ENCODE measurements around the gene HSPB6. TPM values are rescaled to one million over a fixed set of nuclear protein-coding genes. Genes with fewer than 3 reads are reported as not detected.
"Not testable (repeated sequence)": the region's sequence is repeated elsewhere in the genome, so short reads cannot be mapped to it uniquely, and the experiment has no call there.

Gene HSPB6
- polyA plus RNA-seq, 1 donor (not counting 4 experiments of a cell fraction or from before 2014, with no cell fraction given), result not detected

DNA sequence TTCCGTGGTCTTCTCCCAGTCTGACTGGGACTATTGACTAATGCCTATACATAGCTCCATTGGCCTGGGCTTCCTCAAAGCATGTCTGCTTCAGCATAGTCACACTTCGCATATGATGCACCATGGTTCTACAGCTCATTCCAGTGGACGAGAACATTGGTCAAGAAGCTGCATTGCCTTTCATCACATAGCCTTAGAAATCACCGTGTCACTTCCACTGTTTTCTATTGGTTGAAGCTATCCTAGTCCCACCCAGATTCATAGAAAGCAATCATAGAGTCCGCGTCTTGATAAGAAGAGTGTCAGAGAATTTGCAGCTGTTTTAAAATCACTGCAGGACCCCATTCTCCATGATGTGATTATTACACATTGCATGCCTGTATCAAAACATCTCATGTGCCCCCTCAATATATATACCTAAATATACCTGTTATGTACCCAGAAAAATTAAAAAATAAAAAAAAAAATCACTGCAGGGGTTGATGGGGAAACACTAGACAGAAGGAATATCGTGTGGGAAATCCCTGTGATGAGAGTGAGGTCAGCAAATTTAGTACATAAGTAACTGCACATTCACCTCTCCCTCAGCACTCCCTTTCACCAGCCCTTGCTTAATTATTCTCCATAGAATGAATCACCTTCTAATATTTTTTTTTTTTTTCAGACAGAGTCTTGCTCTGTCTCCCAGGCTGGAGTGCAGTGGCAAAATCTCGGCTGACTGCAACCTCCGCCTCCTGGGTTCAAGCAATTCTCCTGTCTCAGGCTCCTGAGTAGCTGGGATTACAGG lies 16.4 kb upstream of the HSPB6 start:
- Histone ChIP-seq H2AFZ (ENCODE audit: control insufficient read depth, low read length) (no peak overlapping the region), H3K4me3 (ENCODE audit: control insufficient read depth in 2 of 3, extremely low read depth in 1 of 3, insufficient read depth in 2 of 3, low read depth in 1 of 3, low read length in 3 of 3) (no peak overlapping the region), H4K20me1 (ENCODE audit: control insufficient read depth, extremely low read depth, insufficient read depth, low read length) (no peaks in the 10 kb centered on the region), H3K9me3 (ENCODE audit: control insufficient read depth, low read depth, low read length) (no peaks in the 10 kb centered on the region), H3K79me2 (ENCODE audit: control insufficient read depth, insufficient read depth, low read length) (no peaks in the 10 kb centered on the region), H3K27ac (ENCODE audit: control insufficient read depth, insufficient read depth, low read length) (no peak overlapping the region), H3K36me3 (ENCODE audit: control insufficient read depth in 2 of 2, extremely low read depth in 1 of 2, insufficient read depth in 2 of 2, low read length in 2 of 2) (peaks cover 0 to 5% of the 10 kb centered on the region in 2 experiments), H3K4me1 (ENCODE audit: control insufficient read depth, extremely low read depth, insufficient read depth, low read length) (peaks cover 4% of the 10 kb centered on the region), H3K4me2 (ENCODE audit: control insufficient read depth, extremely low read depth, insufficient read depth, low read depth, low read length) (no peak overlapping the region), H3K27me3 (ENCODE audit: control insufficient read depth, extremely low read depth, insufficient read depth, low read length) (no peaks in the 10 kb centered on the region), H3K9me1 (ENCODE audit: control insufficient read depth, extremely low read depth, insufficient read depth, low read length) (no peaks in the 10 kb centered on the region), H3K9ac (ENCODE audit: control insufficient read depth, extremely low read depth, insufficient read depth, low read length) (no peak overlapping the region)
- TF ChIP-seq, protein P1, sequence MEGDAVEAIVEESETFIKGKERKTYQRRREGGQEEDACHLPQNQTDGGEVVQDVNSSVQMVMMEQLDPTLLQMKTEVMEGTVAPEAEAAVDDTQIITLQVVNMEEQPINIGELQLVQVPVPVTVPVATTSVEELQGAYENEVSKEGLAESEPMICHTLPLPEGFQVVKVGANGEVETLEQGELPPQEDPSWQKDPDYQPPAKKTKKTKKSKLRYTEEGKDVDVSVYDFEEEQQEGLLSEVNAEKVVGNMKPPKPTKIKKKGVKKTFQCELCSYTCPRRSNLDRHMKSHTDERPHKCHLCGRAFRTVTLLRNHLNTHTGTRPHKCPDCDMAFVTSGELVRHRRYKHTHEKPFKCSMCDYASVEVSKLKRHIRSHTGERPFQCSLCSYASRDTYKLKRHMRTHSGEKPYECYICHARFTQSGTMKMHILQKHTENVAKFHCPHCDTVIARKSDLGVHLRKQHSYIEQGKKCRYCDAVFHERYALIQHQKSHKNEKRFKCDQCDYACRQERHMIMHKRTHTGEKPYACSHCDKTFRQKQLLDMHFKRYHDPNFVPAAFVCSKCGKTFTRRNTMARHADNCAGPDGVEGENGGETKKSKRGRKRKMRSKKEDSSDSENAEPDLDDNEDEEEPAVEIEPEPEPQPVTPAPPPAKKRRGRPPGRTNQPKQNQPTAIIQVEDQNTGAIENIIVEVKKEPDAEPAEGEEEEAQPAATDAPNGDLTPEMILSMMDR (optimal IDR thresholded peaks at IDR 0.05 in 1 of 3, IDR thresholded peaks at IDR 0.05 in 1 of 3, conservative IDR thresholded peaks at IDR 0.05 in 1 of 3; ENCODE audit: extremely low read depth in 1 of 3, insufficient read depth in 2 of 3, low read length in 3 of 3), result no peak
- TF ChIP-seq EZH2 (IDR thresholded peaks at IDR 0.05; ENCODE audit: low read length), result no peak
- FAIRE-seq, result no peak
- no peak for DNase-seq (ENCODE audit: low read depth, low spot score)
- dilution Hi-C loops (cut with MboI; ENCODE audit: extremely low pct_ligation_motif_present, low sequenced_read_pairs), result no loop called here

DNA sequence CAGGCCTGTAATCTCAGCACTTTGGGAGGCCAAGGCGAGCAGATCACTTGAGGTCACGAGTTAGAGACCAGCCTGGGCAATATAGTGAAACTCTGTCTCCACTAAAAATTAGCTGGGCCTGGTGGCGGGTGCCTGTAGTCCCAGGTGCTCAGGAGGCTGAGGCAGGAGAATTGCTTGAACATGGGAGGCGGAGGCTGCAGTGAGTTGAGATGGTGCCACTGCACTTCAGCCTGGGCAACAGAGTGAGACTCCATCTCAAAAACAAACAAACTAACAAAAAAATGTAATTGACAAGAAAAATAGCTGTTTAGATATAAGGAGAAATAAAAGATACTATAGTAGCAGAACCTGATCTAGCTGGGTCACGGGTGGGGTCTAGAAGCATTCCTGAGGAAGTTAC lies 15.5 kb upstream of the HSPB6 start:
- H3K9ac ChIP-seq (ENCODE audit: control insufficient read depth, extremely low read depth, insufficient read depth, low read length); H3K79me2 ChIP-seq (ENCODE audit: control insufficient read depth, insufficient read depth, low read length); DNase-seq (ENCODE audit: low read depth, low spot score); H2AFZ ChIP-seq (ENCODE audit: control insufficient read depth, low read length); H3K9me1 ChIP-seq (ENCODE audit: control insufficient read depth, extremely low read depth, insufficient read depth, low read length); H3K27me3 ChIP-seq (ENCODE audit: control insufficient read depth, extremely low read depth, insufficient read depth, low read length); H4K20me1 ChIP-seq (ENCODE audit: control insufficient read depth, extremely low read depth, insufficient read depth, low read length); FAIRE-seq; H3K4me3 ChIP-seq (ENCODE audit: control insufficient read depth in 2 of 3, extremely low read depth in 1 of 3, insufficient read depth in 2 of 3, low read depth in 1 of 3, low read length in 3 of 3); dilution Hi-C loops (cut with MboI; ENCODE audit: extremely low pct_ligation_motif_present, low sequenced_read_pairs); H3K36me3 ChIP-seq (ENCODE audit: control insufficient read depth in 2 of 2, extremely low read depth in 1 of 2, insufficient read depth in 2 of 2, low read length in 2 of 2); H3K4me2 ChIP-seq (ENCODE audit: control insufficient read depth, extremely low read depth, insufficient read depth, low read depth, low read length); H3K27ac ChIP-seq (ENCODE audit: control insufficient read depth, insufficient read depth, low read length); H3K9me3 ChIP-seq (ENCODE audit: control insufficient read depth, low read depth, low read length); H3K4me1 ChIP-seq (ENCODE audit: control insufficient read depth, extremely low read depth, insufficient read depth, low read length): not testable (repeated sequence)

GRCh38 chr19:35768082-35768421 lies 11.2 kb upstream of the HSPB6 start:
- Histone ChIP-seq H4K20me1 (ENCODE audit: control insufficient read depth, extremely low read depth, insufficient read depth, low read length) (no peaks in the 10 kb centered on the region), H3K36me3 (ENCODE audit: control insufficient read depth in 2 of 2, extremely low read depth in 1 of 2, insufficient read depth in 2 of 2, low read length in 2 of 2) (peaks cover 7 to 13% of the 10 kb centered on the region in 2 experiments), H3K79me2 (ENCODE audit: control insufficient read depth, insufficient read depth, low read length) (no peaks in the 10 kb centered on the region), H3K4me3 (ENCODE audit: control insufficient read depth in 2 of 3, extremely low read depth in 1 of 3, insufficient read depth in 2 of 3, low read depth in 1 of 3, low read length in 3 of 3) (no peak overlapping the region), H3K27me3 (ENCODE audit: control insufficient read depth, extremely low read depth, insufficient read depth, low read length) (no peaks in the 10 kb centered on the region), H3K9ac (ENCODE audit: control insufficient read depth, extremely low read depth, insufficient read depth, low read length) (no peak overlapping the region), H3K9me3 (ENCODE audit: control insufficient read depth, low read depth, low read length) (no peaks in the 10 kb centered on the region), H2AFZ (ENCODE audit: control insufficient read depth, low read length) (no peak overlapping the region), H3K4me1 (ENCODE audit: control insufficient read depth, extremely low read depth, insufficient read depth, low read length) (no peaks in the 10 kb centered on the region), H3K27ac (ENCODE audit: control insufficient read depth, insufficient read depth, low read length) (no peak overlapping the region), H3K9me1 (ENCODE audit: control insufficient read depth, extremely low read depth, insufficient read depth, low read length) (no peaks in the 10 kb centered on the region), H3K4me2 (ENCODE audit: control insufficient read depth, extremely low read depth, insufficient read depth, low read depth, low read length) (no peak overlapping the region)
- no peak for TF ChIP-seq EZH2 (IDR thresholded peaks at IDR 0.05; ENCODE audit: low read length)
- TF ChIP-seq, protein P1 (optimal IDR thresholded peaks at IDR 0.05 in 1 of 3, IDR thresholded peaks at IDR 0.05 in 1 of 3, conservative IDR thresholded peaks at IDR 0.05 in 1 of 3; ENCODE audit: extremely low read depth in 1 of 3, insufficient read depth in 2 of 3, low read length in 3 of 3), result no peak
- FAIRE-seq (no peak), DNase-seq (ENCODE audit: low read depth, low spot score) (no peak)
- dilution Hi-C loops (cut with MboI; ENCODE audit: extremely low pct_ligation_motif_present, low sequenced_read_pairs), result no loop called here
